Measurements from ENCODE around the gene MDFIC.
A peak's percentile ranks its signal among the peaks of the same experiment; 100 is the strongest.

MDFIC gene

DNA sequence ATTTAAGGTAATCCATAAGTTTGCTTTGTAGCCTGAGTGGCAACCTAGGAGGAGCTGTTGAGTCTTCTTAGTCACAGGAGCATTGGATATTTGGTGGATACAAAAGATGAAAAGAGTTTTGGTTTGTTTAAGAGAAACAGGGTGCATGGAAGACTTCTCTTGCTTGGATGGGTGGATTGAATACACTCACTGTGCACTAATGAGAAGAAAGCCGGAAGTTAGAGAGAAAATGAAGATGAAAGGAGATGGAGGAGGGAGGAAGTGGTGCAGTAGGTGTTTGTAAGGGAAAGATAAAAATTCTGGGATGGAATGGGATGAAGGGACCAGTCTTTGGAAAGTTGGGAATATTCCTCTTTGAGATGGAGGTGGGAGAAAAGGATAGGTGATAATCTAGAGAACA is 7.7 kb downstream of the MDFIC start:
- Histone ChIP-seq H3K4me3 (ENCODE audit: low read depth, low read length) (no peak overlapping the region), H3K27me3 (replicated peaks) (no peaks in the 10 kb centered on the region), H3K27ac (no peak overlapping the region), H3K36me3 (replicated peaks) (no peaks in the 10 kb centered on the region)
- in situ Hi-C loops (cut with HindIII; ENCODE audit: low pct_ligation_motif_present, low sequenced_read_pairs) = no loop called here
- DNase-seq = no peak
- TF ChIP-seq, protein P1, sequence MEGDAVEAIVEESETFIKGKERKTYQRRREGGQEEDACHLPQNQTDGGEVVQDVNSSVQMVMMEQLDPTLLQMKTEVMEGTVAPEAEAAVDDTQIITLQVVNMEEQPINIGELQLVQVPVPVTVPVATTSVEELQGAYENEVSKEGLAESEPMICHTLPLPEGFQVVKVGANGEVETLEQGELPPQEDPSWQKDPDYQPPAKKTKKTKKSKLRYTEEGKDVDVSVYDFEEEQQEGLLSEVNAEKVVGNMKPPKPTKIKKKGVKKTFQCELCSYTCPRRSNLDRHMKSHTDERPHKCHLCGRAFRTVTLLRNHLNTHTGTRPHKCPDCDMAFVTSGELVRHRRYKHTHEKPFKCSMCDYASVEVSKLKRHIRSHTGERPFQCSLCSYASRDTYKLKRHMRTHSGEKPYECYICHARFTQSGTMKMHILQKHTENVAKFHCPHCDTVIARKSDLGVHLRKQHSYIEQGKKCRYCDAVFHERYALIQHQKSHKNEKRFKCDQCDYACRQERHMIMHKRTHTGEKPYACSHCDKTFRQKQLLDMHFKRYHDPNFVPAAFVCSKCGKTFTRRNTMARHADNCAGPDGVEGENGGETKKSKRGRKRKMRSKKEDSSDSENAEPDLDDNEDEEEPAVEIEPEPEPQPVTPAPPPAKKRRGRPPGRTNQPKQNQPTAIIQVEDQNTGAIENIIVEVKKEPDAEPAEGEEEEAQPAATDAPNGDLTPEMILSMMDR (IDR thresholded peaks at IDR 0.05; ENCODE audit: low read depth, low read length, missing control alignments) = peak; percentile 22

DNA sequence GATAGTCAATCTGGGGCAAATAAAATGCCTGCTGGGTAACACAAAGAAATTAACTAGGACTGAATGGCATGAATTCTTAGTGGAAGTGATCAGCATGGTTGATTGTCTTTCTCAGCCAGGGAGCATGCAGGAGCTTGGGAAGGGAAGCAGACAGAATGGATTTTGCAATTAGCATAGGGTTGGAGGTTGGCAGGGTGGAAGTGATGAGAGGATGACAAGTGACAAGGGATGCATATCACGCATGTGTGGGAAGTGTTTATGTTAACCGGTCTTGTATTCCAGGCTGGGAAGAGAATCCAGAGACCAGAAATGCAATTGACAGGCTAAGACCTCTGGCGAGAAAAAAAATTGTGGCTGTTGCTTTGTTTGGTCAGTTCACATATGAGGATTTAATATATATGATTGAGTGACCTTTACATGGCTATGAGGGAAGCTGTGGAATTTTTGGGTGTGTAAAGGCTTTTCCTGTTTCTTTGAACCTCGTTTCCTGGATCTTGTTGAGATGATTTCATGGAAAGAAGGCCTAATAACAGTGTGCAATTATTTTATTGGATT is 8.3 kb downstream of the MDFIC start:
- DNase-seq = no peak
- no peaks in the 10 kb centered on the region for H3K36me3 ChIP-seq (replicated peaks)
- H3K27ac ChIP-seq = peak overlapping the region; percentile 75
- H3K4me3 ChIP-seq (ENCODE audit: low read depth, low read length) = no peak overlapping the region
- TF ChIP-seq, protein P1 (IDR thresholded peaks at IDR 0.05; ENCODE audit: low read depth, low read length, missing control alignments) = no peak
- H3K27me3 ChIP-seq (replicated peaks) = no peaks in the 10 kb centered on the region
- in situ Hi-C loops (cut with HindIII; ENCODE audit: low pct_ligation_motif_present, low sequenced_read_pairs) = no loop called here

DNA sequence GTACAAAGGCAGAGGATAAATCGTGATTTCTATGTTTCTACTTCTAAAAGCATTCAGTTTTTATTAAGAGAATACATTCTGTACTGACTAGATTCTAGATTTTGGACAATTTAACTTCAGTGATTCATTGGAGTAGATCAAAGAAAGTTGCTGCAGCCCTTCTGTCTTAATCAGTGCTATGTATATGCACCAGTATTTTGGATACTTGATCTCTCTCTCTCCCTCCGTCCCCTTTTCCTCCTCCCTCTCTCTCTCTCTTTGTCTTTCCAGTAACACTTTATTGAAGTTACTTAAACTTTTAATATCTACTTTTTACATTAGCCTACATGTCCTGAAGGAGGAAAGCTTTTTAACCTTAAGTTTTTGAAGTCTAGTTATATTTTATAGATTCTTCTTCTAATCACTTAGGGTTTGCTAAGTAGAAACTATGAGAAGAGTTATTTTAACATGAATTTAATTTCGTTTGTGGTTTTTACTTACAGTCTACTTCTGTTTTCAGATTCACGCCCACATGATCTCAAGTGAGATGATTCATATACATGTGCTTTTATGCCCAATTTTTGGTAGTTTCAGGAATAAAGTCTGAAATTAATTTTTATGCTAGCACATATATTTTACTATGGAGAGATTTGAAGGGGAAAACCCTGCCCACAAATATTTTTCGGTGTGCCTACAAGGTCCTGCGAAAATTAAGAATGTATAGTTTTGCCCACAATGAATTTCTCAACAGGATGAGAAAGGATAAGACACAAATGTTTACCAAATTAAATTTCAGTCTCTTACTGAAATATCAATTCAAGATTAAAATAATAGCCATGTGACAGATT is 9.1 kb downstream of the MDFIC start:
- Histone ChIP-seq H3K36me3 (replicated peaks) (no peaks in the 10 kb centered on the region), H3K27me3 (replicated peaks) (no peaks in the 10 kb centered on the region), H3K27ac (peak overlapping the region; percentile 75), H3K4me3 (ENCODE audit: low read depth, low read length) (no peak overlapping the region)
- TF ChIP-seq, protein P1 (IDR thresholded peaks at IDR 0.05; ENCODE audit: low read depth, low read length, missing control alignments) = no peak
- in situ Hi-C loops (cut with HindIII; ENCODE audit: low pct_ligation_motif_present, low sequenced_read_pairs) = no loop called here
- DNase-seq = peak; percentile 53

DNA sequence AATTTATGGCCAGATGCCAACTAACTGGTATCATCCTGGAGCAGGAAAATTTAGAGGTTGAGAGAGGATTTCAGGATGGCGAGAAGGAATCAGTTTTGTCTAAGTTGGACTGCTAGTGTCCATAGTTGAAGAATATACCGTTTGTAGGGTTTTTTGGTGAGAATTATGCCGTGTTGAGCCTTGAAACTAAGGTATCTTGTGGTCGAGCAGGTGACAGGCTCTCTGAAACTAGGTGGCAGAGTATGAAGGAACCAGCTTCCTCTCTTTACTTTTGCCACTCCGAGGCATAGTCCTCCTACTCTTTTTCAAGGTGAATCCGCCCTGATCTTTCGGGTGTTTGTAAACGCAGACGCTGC is 9.7 kb downstream of the MDFIC start:
- H3K27ac ChIP-seq = peak overlapping the region; percentile 75
- H3K4me3 ChIP-seq (ENCODE audit: low read depth, low read length) = no peak overlapping the region

DNA sequence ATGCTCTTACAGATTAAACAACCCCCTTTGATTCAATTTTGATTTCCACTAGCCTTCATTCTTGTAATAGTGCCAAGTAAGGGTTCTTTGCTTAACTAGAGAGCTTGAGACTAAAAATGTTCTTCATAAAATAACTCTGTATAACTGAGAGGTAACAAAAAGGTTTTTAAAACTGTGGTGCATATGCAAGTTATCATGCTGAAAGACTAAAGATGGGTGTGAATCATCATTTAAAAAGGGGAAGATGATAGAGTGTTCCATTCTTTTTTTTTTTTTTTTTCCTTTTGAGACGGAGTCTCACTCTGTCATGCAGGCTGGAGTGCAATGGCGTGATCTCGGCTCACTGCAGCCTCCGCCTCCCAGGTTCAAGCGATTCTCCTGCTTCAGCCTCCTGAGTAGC is 11.1 kb downstream of the MDFIC start:
- Histone ChIP-seq H3K27ac (no peak overlapping the region), H3K27me3 (replicated peaks) (no peaks in the 10 kb centered on the region), H3K36me3 (replicated peaks) (no peaks in the 10 kb centered on the region), H3K4me3 (ENCODE audit: low read depth, low read length) (no peak overlapping the region)
- no peak for DNase-seq
- TF ChIP-seq, protein P1 (IDR thresholded peaks at IDR 0.05; ENCODE audit: low read depth, low read length, missing control alignments) = no peak
- in situ Hi-C loops (cut with HindIII; ENCODE audit: low pct_ligation_motif_present, low sequenced_read_pairs) = no loop called here

More for the DNA sequence above, 9.7 kb downstream of the MDFIC start:
- in situ Hi-C loops (cut with HindIII; ENCODE audit: low pct_ligation_motif_present, low sequenced_read_pairs) = no loop called here
- Histone ChIP-seq H3K36me3 (replicated peaks) (no peaks in the 10 kb centered on the region), H3K27me3 (replicated peaks) (no peaks in the 10 kb centered on the region)
- TF ChIP-seq, protein P1 (IDR thresholded peaks at IDR 0.05; ENCODE audit: low read depth, low read length, missing control alignments) = no peak
- DNase-seq = no peak

Data from brain microvascular endothelial cell (primary cell).